HepG2 (cell line): ENCODE measurements around the gene CCNL1. TPM values are rescaled to one million over a fixed set of nuclear protein-coding genes. Genes with fewer than 3 reads are reported as not detected.

Experiments
- KDM2A ChIP-seq: sonication (generic); formaldehyde crosslinking; IDR thresholded peaks from 2 replicates; pipeline ENCODE4 v1.4.0; 2020; ENCODE audit warnings: low read depth, missing genetic modification reagents, borderline replicate concordance
- MIER2 ChIP-seq: IDR thresholded peaks from 2 replicates; pipeline ENCODE4 v1.6.1; 2016; ENCODE audit warnings: missing biosample characterization, missing genetic modification reagents
- RXRB ChIP-seq: IDR thresholded peaks from 2 replicates; pipeline ENCODE4 v1.6.1; 2016; ENCODE audit warnings: borderline replicate concordance, missing genetic modification reagents, missing compliant biosample characterization
- YEATS2 ChIP-seq: sonication (generic); formaldehyde crosslinking; IDR thresholded peaks from 2 replicates; pipeline ENCODE4 v1.4.0; 2020; ENCODE audit warnings: missing genetic modification reagents, borderline replicate concordance
- ZFY ChIP-seq: sonication (generic); formaldehyde crosslinking; IDR thresholded peaks from 2 replicates; pipeline ENCODE4 v1.4.0; 2020; ENCODE audit warnings: missing genetic modification reagents
- ZNF234 ChIP-seq: sonication (generic); formaldehyde crosslinking; conservative IDR thresholded peaks from 2 replicates; pipeline ENCODE4 v1.5.1; 2020; ENCODE audit warnings: mild to moderate bottlenecking, missing genetic modification reagents
- ZNF430 ChIP-seq: sonication (generic); formaldehyde crosslinking; IDR thresholded peaks from 2 replicates; pipeline ENCODE4 v1.9.0; 2021; ENCODE audit warnings: mild to moderate bottlenecking, missing genetic modification reagents
- ZNF850 ChIP-seq: sonication (generic); formaldehyde crosslinking; conservative IDR thresholded peaks from 2 replicates; pipeline ENCODE4 v1.9.0; 2021; ENCODE audit warnings: mild to moderate bottlenecking, missing genetic modification reagents
- ZSCAN31 ChIP-seq: sonication (generic); formaldehyde crosslinking; IDR thresholded peaks from 2 replicates; pipeline ENCODE4 v1.5.0; 2020; ENCODE audit warnings: low read depth, mild to moderate bottlenecking, missing genetic modification reagents
- polyA plus RNA-seq, 8 experiments: library from polyadenylated mRNA; depleted of rRNA in 3 of 8; stranded (reverse) in 7 of 8; unstranded in 1 of 8; fragments of >200 nt; fragmentation: Illumina TruSeq in 4 of 8; extraction: Trizol in 4 of 8; gene quantifications; 2 replicates each; pipeline versions ENCODE4 v1.2.1 to v1.2.3, GENCODE V29; 2011 to 2016; ENCODE audit warnings: low read depth in 4 of 8, missing spikeins in 1 of 8, mixed read lengths in 1 of 8; ENCODE audit not compliant: insufficient read depth in 1 of 8
- total RNA-seq, 5 experiments: library from RNA; depleted of rRNA; stranded (reverse); fragments of >200 nt; fragmentation: Illumina TruSeq; extraction: Trizol; gene quantifications; 2 replicates each; pipeline ENCODE4 v1.2.3, GENCODE V29; 2016; ENCODE audit warnings: low read depth in 1 of 5
- TF ChIP-seq, protein P1 (sequence below): sonication (generic); formaldehyde crosslinking; IDR thresholded peaks from 2 replicates; pipeline ENCODE4 v1.4.0; 2020; ENCODE audit warnings: missing genetic modification reagents
- TF ChIP-seq, protein P2 (sequence below): sonication (generic); formaldehyde crosslinking; IDR thresholded peaks from 2 replicates; pipeline ENCODE4 v1.5.0; 2020; ENCODE audit warnings: missing genetic modification reagents
- TF ChIP-seq, protein P3 (sequence below): sonication (generic); formaldehyde crosslinking; IDR thresholded peaks from 2 replicates; pipeline ENCODE4 v1.5.0; 2020; ENCODE audit warnings: mild to moderate bottlenecking, missing genetic modification reagents
- TF ChIP-seq, protein P4 (sequence below): sonication (generic); formaldehyde crosslinking; IDR thresholded peaks from 2 replicates; pipeline ENCODE4 v1.5.0; 2020; ENCODE audit warnings: missing genetic modification reagents
- TF ChIP-seq, protein P5 (sequence below): sonication (generic); formaldehyde crosslinking; IDR thresholded peaks from 2 replicates; pipeline ENCODE4 v1.5.0; 2020; ENCODE audit warnings: mild to moderate bottlenecking, missing genetic modification reagents, borderline replicate concordance
- TF ChIP-seq, protein P6 (sequence below): sonication (generic); formaldehyde crosslinking; IDR thresholded peaks from 2 replicates; pipeline ENCODE4 v1.5.0; 2020; ENCODE audit warnings: missing genetic modification reagents
- TF ChIP-seq, protein P7 (sequence below): sonication (generic); formaldehyde crosslinking; IDR thresholded peaks from 2 replicates; pipeline ENCODE4 v1.4.0; 2020; ENCODE audit warnings: missing genetic modification reagents

Gene CCNL1
- total and polyA plus RNA-seq, 2 of the 13 experiments (the other 11 are each of a cell fraction or from before 2014, with no cell fraction given), result 151 to 303 TPM

DNA sequence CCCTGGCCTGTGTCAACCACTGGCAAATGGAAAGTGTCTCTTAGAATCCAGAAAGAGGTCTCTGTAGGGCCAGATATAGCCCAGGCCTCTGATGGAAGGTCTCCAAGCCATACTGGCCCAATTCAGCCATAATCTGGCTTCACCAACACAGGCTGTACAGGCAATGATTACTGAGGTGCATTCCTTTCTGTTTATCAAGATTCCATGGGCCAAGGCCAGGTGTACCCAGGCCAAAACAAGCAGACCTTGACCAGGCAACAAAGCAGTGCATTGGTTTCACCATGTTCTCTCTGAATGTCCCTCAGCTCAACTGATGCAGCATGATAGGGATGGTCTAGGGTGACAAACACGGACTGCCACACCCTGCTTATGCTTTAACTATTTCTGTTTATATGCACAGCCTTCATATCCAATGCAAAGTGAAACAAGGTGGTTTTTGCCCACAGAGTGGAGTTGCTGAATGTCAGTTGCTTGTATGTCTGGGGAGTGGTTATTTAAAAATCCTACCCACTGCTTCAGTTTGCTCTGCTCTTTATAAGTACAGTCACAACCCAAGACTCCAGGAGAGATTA is 25.2 kb downstream of the CCNL1 start (continued):
- TF ChIP-seq, protein P1, sequence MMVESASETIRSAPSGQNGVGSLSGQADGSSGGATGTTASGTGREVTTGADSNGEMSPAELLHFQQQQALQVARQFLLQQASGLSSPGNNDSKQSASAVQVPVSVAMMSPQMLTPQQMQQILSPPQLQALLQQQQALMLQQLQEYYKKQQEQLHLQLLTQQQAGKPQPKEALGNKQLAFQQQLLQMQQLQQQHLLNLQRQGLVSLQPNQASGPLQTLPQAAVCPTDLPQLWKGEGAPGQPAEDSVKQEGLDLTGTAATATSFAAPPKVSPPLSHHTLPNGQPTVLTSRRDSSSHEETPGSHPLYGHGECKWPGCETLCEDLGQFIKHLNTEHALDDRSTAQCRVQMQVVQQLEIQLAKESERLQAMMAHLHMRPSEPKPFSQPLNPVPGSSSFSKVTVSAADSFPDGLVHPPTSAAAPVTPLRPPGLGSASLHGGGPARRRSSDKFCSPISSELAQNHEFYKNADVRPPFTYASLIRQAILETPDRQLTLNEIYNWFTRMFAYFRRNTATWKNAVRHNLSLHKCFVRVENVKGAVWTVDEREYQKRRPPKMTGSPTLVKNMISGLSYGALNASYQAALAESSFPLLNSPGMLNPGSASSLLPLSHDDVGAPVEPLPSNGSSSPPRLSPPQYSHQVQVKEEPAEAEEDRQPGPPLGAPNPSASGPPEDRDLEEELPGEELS (CRISPR knock-in tag), result peak; percentile 97
- TF ChIP-seq YEATS2 (CRISPR knock-in tag), result peak; percentile 55; the same call in 1 of the 2 replicates
- peak; percentile 90 for TF ChIP-seq RXRB (CRISPR knock-in tag)
- TF ChIP-seq, protein P2, sequence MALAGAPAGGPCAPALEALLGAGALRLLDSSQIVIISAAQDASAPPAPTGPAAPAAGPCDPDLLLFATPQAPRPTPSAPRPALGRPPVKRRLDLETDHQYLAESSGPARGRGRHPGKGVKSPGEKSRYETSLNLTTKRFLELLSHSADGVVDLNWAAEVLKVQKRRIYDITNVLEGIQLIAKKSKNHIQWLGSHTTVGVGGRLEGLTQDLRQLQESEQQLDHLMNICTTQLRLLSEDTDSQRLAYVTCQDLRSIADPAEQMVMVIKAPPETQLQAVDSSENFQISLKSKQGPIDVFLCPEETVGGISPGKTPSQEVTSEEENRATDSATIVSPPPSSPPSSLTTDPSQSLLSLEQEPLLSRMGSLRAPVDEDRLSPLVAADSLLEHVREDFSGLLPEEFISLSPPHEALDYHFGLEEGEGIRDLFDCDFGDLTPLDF (CRISPR knock-in tag), result no peak
- TF ChIP-seq, protein P3, sequence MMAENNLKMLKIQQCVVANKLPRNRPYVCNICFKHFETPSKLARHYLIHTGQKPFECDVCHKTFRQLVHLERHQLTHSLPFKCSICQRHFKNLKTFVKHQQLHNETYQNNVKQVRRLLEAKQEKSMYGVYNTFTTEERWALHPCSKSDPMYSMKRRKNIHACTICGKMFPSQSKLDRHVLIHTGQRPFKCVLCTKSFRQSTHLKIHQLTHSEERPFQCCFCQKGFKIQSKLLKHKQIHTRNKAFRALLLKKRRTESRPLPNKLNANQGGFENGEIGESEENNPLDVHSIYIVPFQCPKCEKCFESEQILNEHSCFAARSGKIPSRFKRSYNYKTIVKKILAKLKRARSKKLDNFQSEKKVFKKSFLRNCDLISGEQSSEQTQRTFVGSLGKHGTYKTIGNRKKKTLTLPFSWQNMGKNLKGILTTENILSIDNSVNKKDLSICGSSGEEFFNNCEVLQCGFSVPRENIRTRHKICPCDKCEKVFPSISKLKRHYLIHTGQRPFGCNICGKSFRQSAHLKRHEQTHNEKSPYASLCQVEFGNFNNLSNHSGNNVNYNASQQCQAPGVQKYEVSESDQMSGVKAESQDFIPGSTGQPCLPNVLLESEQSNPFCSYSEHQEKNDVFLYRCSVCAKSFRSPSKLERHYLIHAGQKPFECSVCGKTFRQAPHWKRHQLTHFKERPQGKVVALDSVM, result no peak
- TF ChIP-seq ZFY (CRISPR knock-in tag), result peak; percentile 77
- TF ChIP-seq KDM2A (CRISPR knock-in tag), result 0 out of 2 replicates have a peak, but pooled peaks have one; percentile 49
- TF ChIP-seq, protein P4, sequence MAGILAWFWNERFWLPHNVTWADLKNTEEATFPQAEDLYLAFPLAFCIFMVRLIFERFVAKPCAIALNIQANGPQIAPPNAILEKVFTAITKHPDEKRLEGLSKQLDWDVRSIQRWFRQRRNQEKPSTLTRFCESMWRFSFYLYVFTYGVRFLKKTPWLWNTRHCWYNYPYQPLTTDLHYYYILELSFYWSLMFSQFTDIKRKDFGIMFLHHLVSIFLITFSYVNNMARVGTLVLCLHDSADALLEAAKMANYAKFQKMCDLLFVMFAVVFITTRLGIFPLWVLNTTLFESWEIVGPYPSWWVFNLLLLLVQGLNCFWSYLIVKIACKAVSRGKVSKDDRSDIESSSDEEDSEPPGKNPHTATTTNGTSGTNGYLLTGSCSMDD (CRISPR knock-in tag), result no peak
- TF ChIP-seq, protein P5, sequence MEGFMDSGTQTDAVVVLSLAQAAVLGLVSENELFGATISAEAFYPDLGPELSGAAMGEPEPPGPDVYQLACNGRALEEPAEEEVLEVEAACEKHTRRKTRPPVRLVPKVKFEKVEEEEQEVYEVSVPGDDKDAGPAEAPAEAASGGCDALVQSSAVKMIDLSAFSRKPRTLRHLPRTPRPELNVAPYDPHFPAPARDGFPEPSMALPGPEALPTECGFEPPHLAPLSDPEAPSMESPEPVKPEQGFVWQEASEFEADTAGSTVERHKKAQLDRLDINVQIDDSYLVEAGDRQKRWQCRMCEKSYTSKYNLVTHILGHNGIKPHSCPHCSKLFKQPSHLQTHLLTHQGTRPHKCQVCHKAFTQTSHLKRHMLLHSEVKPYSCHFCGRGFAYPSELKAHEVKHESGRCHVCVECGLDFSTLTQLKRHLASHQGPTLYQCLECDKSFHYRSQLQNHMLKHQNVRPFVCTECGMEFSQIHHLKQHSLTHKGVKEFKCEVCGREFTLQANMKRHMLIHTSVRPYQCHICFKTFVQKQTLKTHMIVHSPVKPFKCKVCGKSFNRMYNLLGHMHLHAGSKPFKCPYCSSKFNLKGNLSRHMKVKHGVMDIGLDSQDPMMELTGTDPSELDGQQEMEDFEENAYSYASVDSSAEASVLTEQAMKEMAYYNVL (CRISPR knock-in tag), result peak; percentile 38; the same call in 1 of the 2 replicates
- 0 out of 2 replicates have a peak, but pooled peaks have one; percentile 18 for TF ChIP-seq ZNF430 (CRISPR knock-in tag)
- TF ChIP-seq ZNF234 (CRISPR knock-in tag), result no peak
- TF ChIP-seq, protein P6, sequence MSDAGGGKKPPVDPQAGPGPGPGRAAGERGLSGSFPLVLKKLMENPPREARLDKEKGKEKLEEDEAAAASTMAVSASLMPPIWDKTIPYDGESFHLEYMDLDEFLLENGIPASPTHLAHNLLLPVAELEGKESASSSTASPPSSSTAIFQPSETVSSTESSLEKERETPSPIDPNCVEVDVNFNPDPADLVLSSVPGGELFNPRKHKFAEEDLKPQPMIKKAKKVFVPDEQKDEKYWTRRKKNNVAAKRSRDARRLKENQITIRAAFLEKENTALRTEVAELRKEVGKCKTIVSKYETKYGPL (CRISPR knock-in tag), result no peak
- TF ChIP-seq ZSCAN31 (CRISPR knock-in tag), result no peak; the same call in 1 of the 2 replicates
- TF ChIP-seq, protein P7, sequence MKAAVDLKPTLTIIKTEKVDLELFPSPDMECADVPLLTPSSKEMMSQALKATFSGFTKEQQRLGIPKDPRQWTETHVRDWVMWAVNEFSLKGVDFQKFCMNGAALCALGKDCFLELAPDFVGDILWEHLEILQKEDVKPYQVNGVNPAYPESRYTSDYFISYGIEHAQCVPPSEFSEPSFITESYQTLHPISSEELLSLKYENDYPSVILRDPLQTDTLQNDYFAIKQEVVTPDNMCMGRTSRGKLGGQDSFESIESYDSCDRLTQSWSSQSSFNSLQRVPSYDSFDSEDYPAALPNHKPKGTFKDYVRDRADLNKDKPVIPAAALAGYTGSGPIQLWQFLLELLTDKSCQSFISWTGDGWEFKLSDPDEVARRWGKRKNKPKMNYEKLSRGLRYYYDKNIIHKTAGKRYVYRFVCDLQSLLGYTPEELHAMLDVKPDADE, result no peak
- peak; percentile 44; the same call in 1 of the 2 replicates for TF ChIP-seq MIER2 (CRISPR knock-in tag)
- no peak for TF ChIP-seq ZNF850 (CRISPR knock-in tag)
